CD14-positive monocyte (primary cell): Measurements from ENCODE around the gene CCP110. TPM values are rescaled to one million over a fixed set of nuclear protein-coding genes. Genes with fewer than 3 reads are reported as not detected.

Source experiments
- DNase-seq, 3 donors: peaks; one replicate each; pipeline ENCODE4 v3.0.0-alpha.2; 2011 to 2022
- H2AFZ ChIP-seq: 2 replicates; pipeline ENCODE4 v1.6.0; 2012; ENCODE audit warnings: mild to moderate bottlenecking, low read depth, low read length, inconsistent platforms; ENCODE audit not compliant: insufficient read depth, poor library complexity, severe bottlenecking
- H3K27ac ChIP-seq, 2 donors: 1 replicate in 1 of 2; 2 replicates in 1 of 2; pipeline ENCODE4 v1.5.1; 2012 to 2013; ENCODE audit warnings: low read length in 2 of 2, control low read depth in 1 of 2, inconsistent platforms in 1 of 2, low read depth in 1 of 2, mild to moderate bottlenecking in 1 of 2
- H3K27me3 ChIP-seq, 2 donors: one replicate each; pipeline versions ENCODE4 v1.6.0 to v1.6.1; 2011 to 2013; ENCODE audit warnings: low read length in 2 of 2; ENCODE audit not compliant: control insufficient read depth in 2 of 2, insufficient read depth in 2 of 2
- H3K36me3 ChIP-seq, 2 donors: replicated peaks in 1 of 2; 1 replicate in 1 of 2; 2 replicates in 1 of 2; pipeline versions ENCODE4 v1.5.1 to v1.6.1; 2012 to 2013; ENCODE audit warnings: low read length in 2 of 2, control low read depth in 1 of 2, inconsistent platforms in 1 of 2, mild to moderate bottlenecking in 1 of 2; ENCODE audit not compliant: insufficient read depth in 2 of 2, control insufficient read depth in 1 of 2
- H3K4me1 ChIP-seq, 2 donors: 1 replicate in 1 of 2; 2 replicates in 1 of 2; pipeline versions ENCODE4 v1.5.1 to v1.6.1; 2012 to 2013; ENCODE audit warnings: low read length in 2 of 2, control low read depth in 1 of 2, inconsistent platforms in 1 of 2, mild to moderate bottlenecking in 1 of 2, moderate library complexity in 1 of 2; ENCODE audit not compliant: insufficient read depth in 2 of 2, control insufficient read depth in 1 of 2
- H3K4me2 ChIP-seq: replicated peaks from 2 replicates; pipeline ENCODE3; 2012; ENCODE audit warnings: low read length, moderate library complexity, mild to moderate bottlenecking; ENCODE audit not compliant: poor library complexity, severe bottlenecking; ENCODE audit errors: extremely low read depth
- H3K4me3 ChIP-seq, 3 experiments: fragments of 200-600 bp in 1 of 3; sonication (generic) in 1 of 3; replicated peaks in 1 of 3; 1 replicate in 2 of 3; 2 replicates in 1 of 3; pipeline ENCODE4 v1.5.1; 2011 to 2013; ENCODE audit warnings: low read length in 3 of 3, mild to moderate bottlenecking in 3 of 3, control low read depth in 2 of 3, low read depth in 2 of 3, inconsistent platforms in 1 of 3, moderate library complexity in 1 of 3
- H3K79me2 ChIP-seq: 2 replicates; pipeline ENCODE4 v1.6.0; 2012; ENCODE audit warnings: mild to moderate bottlenecking, control low read depth, inconsistent platforms, low read length, moderate library complexity; ENCODE audit not compliant: insufficient read depth
- H3K9ac ChIP-seq: 2 replicates; pipeline ENCODE4 v1.6.0; 2017; ENCODE audit warnings: low read length, mild to moderate bottlenecking; ENCODE audit not compliant: insufficient read depth, poor library complexity, severe bottlenecking
- H3K9me3 ChIP-seq, 2 donors: replicated peaks in 1 of 2; 1 replicate in 1 of 2; 2 replicates in 1 of 2; pipeline versions ENCODE4 v1.5.1 to v1.6.1; 2012 to 2013; ENCODE audit warnings: low read length in 2 of 2, control low read depth in 1 of 2; ENCODE audit not compliant: control insufficient read depth in 1 of 2, insufficient read depth in 1 of 2
- H4K20me1 ChIP-seq: 2 replicates; pipeline ENCODE4 v1.6.0; 2012; ENCODE audit warnings: mild to moderate bottlenecking, low read length, control low read depth, moderate library complexity; ENCODE audit not compliant: insufficient read depth
- H3K27ac Mint-ChIP-seq, 7 donors: one replicate each; pipeline ENCODE4 v1.8.0; 2020; ENCODE audit warnings: mild to moderate bottlenecking in 7 of 7, mixed read lengths in 7 of 7, moderate library complexity in 6 of 7, inconsistent platforms in 2 of 7
- H3K27me3 Mint-ChIP-seq, 3 donors: one replicate each; pipeline ENCODE4 v1.8.0; 2021 to 2022; ENCODE audit warnings: low read depth in 3 of 3, mild to moderate bottlenecking in 3 of 3, mixed read lengths in 3 of 3, moderate library complexity in 3 of 3, inconsistent platforms in 1 of 3
- H3K36me3 Mint-ChIP-seq, 2 donors: one replicate each; pipeline ENCODE4 v1.8.0; 2020; ENCODE audit warnings: mixed read lengths in 2 of 2, inconsistent platforms in 1 of 2, mild to moderate bottlenecking in 1 of 2
- H3K4me1 Mint-ChIP-seq: one replicate; pipeline ENCODE4 v1.8.0; 2020; ENCODE audit warnings: mild to moderate bottlenecking, mixed read lengths
- H3K4me3 Mint-ChIP-seq, 2 donors: one replicate each; pipeline ENCODE4 v1.8.0; 2020; ENCODE audit warnings: mild to moderate bottlenecking in 2 of 2, mixed read lengths in 2 of 2, moderate library complexity in 1 of 2
- H3K9me3 Mint-ChIP-seq, 7 donors: one replicate each; pipeline ENCODE4 v1.8.0; 2020 to 2022; ENCODE audit warnings: mixed read lengths in 7 of 7, mild to moderate bottlenecking in 6 of 7, moderate library complexity in 6 of 7, inconsistent platforms in 2 of 7
- CTCF ChIP-seq: fragments of 200-600 bp; IDR thresholded peaks from one replicate; pipeline ENCODE4 v1.8.0; 2022; ENCODE audit warnings: antibody characterized with exemption, mild to moderate bottlenecking
- WGBS: methylation state at CpG from one replicate; pipeline ENCODE4 v1.1.5; 2013; ENCODE audit warnings: missing lambda C conversion rate; ENCODE audit not compliant: insufficient coverage; 5-methylcytosine and 5-hydroxymethylcytosine counted together
- intact Hi-C, 2 donors: fragments of 100-400 bp; cut with micrococcal nuclease; formaldehyde crosslinking; loops; one replicate each; pipeline versions ENCODE4 v1.15.0 to v1.15.1; 2023
- polyA plus RNA-seq, 3 donors: library from polyadenylated mRNA; depleted of rRNA in 1 of 3; unstranded in 2 of 3; stranded (reverse) in 1 of 3; fragments of 300-500 nt in 2 of 3; fragments of >200 nt in 1 of 3; fragmentation: Illumina TruSeq in 2 of 3; gene quantifications; 1 replicate in 2 of 3; 2 replicates in 1 of 3; pipeline ENCODE4 v1.2.3, GENCODE V29; 2012 to 2021

CCP110 gene
- polyA plus RNA-seq, 3 donors: 3.5 to 6.2 (median 6.1) TPM

- H3K9me3 ChIP-seq: no peaks in the 10 kb centered on the region
- no peaks in the 10 kb centered on the region for H3K27me3 ChIP-seq
- H3K4me3 ChIP-seq: no peak overlapping the region
- DNase-seq: no peak
- H3K27ac Mint-ChIP-seq: no peak overlapping the region
- no peak overlapping the region for H2AFZ ChIP-seq
- no peaks in the 10 kb centered on the region for H3K9me3 Mint-ChIP-seq
- WGBS: no CpG with 5 or more reads among the region's 2 CpGs
- H3K4me1 ChIP-seq: no peaks in the 10 kb centered on the region
- H3K4me3 Mint-ChIP-seq: no peak overlapping the region
- H3K27me3 Mint-ChIP-seq: peaks cover 1 to 9% (median 4%) of the 10 kb centered on the region in 3 donors
- no peaks in the 10 kb centered on the region for H4K20me1 ChIP-seq
- H3K27ac ChIP-seq: no peak overlapping the region
- no peaks in the 10 kb centered on the region for H3K36me3 ChIP-seq
- peaks cover 4% of the 10 kb centered on the region for H3K4me1 Mint-ChIP-seq
- no peaks in the 10 kb centered on the region for H3K79me2 ChIP-seq
- no peak overlapping the region for H3K9ac ChIP-seq
- H3K36me3 Mint-ChIP-seq: no peaks in the 10 kb centered on the region
- H3K4me2 ChIP-seq: no peak overlapping the region
- no peak for TF ChIP-seq CTCF
- intact Hi-C loops: no loop called here
These were observed 42.4 kb upstream of the CCP110 start for GRCh38 chr16:19481296-19481695.

- H3K9ac ChIP-seq: no peak overlapping the region
- H3K9me3 ChIP-seq: no peaks in the 10 kb centered on the region
- no peak overlapping the region for H3K27ac ChIP-seq
- H2AFZ ChIP-seq: no peak overlapping the region
- Mint-ChIP-seq H3K27me3 (peaks cover 1 to 9% (median 4%) of the 10 kb centered on the region in 3 donors), H3K4me3 (no peak overlapping the region), H3K4me1 (peaks cover 4% of the 10 kb centered on the region), H3K9me3 (no peaks in the 10 kb centered on the region), H3K36me3 (no peaks in the 10 kb centered on the region), H3K27ac (no peak overlapping the region)
- no CpG with 5 or more reads among the region's 5 CpGs for WGBS
- no peak for DNase-seq
- H3K4me2 ChIP-seq: no peak overlapping the region
- H3K4me1 ChIP-seq: no peaks in the 10 kb centered on the region
- intact Hi-C loops: no loop called here
- H3K4me3 ChIP-seq: no peak overlapping the region
- H3K79me2 ChIP-seq: no peaks in the 10 kb centered on the region
- H4K20me1 ChIP-seq: no peaks in the 10 kb centered on the region
- no peak for TF ChIP-seq CTCF
- no peaks in the 10 kb centered on the region for H3K36me3 ChIP-seq
- H3K27me3 ChIP-seq: no peaks in the 10 kb centered on the region
These were observed 42.0 kb upstream of the CCP110 start for GRCh38 chr16:19481769-19482168.
